HT-29 (cell line): ENCODE results near the gene MYH10. TPM values are rescaled to one million over a fixed set of nuclear protein-coding genes. Genes with fewer than 3 reads are reported as not detected.

Source experiments
- DNase-seq: peaks from one replicate; pipeline ENCODE4 v3.0.0-alpha.2; 2015; ENCODE audit warnings: low spot score
- small RNA-seq: library from RNA; depleted of rRNA; stranded (forward); fragments of <200 nt; gene quantifications from one replicate; pipeline ENCODE3, GENCODE V24; 2014
- total RNA-seq: library from RNA; depleted of rRNA; stranded (reverse); fragments of >200 nt; shearing (Covaris generic); gene quantifications from 2 replicates; pipeline ENCODE4 v1.2.3, GENCODE V29; 2014; rRNA removed

MYH10 gene
- total RNA-seq, 1 experiment from 2014 or later, result 28.6 TPM

DNA sequence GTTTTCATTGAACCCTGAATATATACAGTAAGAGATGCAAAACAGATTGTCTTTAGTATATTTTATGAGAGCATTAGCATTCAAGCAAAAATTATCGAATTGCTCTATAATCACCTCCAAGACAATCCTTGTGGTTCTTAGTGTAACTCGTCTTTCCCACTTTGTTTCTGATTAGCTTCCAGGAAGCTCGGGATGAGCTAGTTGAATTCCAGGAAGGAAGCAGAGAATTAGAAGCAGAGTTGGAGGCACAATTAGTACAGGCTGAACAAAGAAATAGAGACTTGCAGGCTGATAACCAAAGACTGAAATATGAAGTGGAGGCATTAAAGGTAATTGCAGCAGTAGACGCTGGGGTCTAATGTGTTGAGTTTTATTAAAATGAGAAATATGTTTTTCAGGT lies 185.0 kb downstream of the MYH10 start:
- no peak for DNase-seq

DNA sequence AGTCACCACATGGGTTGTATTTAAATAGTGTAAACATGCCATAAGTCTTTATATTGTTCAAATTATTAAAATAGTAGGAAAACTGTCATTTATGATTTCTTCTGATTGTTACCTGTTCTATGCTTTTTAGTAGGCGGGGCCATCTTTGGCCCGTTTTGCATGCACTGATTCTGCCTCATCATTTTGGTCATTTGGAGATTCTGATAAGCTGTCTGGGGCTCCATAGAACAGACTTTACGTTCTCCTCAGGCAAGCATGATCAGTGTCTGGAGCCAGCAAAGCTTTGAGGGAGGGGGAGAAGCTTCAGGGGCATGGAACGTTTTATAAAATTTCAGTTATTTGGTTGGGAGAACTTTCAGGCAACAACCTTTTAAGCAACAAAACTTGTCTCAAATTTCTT lies 186.0 kb downstream of the MYH10 start:
- DNase-seq, result no peak

DNA sequence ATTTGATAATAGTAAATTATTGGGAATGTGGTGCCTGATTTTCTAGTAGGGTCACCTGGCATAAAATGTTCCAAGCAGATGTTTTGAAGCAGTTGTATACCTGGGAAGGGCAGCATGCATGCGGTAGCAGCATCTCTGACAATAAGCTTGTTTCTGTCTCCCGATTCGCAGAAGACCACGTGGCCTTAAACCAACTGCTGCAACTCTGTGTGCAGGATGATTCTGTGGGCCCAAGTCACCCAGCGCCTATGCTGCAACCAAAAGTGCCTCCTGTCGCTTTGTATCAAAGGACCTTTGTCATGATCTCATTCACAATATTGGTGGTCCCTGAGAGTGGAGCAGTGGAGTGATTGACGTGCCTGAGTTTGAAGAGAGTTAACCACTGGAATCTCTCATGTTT lies 186.8 kb downstream of the MYH10 start:
- DNase-seq, result no peak

DNA sequence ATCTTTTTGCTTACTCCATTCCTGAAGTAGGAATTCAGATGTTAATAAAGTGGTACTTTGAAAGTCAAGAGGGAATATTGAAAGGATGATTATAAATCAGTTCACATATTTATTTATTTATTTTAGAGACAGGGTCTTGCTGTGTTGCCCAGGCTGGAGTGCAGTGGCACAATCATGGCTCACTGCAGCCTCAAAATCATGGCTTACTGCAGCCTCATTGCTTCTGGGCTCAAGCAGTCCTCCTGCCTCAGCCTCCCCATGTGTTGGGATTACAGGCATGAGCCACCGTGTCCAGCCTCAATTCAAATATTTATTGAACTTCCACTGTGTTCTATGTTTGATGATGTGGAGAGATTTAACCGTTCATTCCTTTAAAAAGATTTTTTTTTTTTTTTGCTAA lies 188.2 kb downstream of the MYH10 start:
- DNase-seq, result no peak

DNA sequence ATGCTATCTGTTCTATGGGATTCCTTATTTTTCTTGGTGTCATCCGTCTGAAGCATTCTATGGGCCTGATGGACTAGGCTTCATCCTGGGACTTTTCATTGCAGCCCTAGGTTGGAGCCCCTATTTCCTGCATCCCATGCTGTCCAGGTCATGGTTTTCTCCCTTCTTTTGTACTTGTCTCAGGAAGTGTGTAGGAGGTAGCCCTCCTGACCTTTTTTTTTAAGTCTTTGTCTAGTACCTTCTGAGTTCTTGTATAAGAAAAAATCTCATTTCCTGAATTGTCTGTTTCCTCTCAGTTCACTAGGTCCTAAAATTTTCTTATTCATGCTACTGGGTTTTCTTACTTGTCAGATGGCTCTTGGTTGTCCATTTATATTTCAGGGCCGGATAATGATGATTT lies 188.8 kb downstream of the MYH10 start:
- DNase-seq, result no peak

DNA sequence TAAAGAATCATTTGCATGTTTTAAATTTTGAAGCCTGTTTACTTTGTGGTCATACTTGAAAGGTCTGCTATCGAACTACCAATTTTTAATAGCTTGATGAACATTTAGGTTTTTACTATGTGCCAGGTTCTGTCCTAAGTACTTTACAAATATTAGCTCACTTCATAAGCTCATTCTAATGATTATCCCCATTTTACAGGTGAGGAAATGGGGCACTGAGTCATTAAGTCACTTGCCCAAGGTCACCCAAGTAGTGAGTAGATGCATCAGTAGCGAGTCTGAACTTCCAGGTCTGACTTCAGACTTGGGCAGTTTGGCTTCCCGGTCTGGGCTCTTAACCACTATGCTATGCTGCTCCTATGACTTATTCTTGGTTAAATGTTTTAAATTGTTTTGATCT lies 190.8 kb downstream of the MYH10 start:
- DNase-seq, result no peak

DNA sequence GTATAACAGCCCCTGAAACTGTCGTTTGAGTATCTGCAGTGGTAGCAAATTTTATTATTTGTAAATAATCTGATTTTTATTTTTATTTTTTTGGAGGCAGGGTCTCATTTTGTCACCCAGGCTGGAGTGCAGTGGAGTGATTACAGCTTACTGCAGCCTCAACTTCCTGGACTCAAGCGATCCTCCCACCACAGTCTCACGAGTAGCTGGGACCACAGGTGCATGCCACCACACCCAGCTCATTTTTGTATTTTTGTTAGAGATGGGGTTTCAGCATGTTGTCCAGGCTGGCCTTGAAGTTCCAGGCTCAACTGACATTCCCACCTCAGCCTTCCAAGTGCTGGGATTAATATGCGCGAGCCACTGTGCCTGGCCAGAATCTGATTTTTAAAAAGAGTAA lies 192.1 kb downstream of the MYH10 start:
- DNase-seq, result no peak

DNA sequence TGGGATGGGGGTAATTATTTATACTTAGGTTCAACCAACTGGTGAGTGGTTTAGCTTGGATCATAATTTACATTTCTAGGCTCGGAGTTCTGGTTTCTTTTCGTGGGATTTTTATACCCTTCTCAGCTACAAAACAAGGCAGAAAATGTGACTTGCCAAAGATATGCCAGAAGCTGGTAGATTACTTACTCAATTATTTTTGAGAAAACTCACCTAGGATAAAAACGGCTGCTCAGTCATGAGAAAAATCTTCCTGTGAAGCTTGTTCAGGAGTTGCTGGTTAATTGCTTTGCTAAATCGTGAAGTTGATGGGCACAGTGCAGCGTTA lies 193.7 kb downstream of the MYH10 start:
- DNase-seq, result no peak

DNA sequence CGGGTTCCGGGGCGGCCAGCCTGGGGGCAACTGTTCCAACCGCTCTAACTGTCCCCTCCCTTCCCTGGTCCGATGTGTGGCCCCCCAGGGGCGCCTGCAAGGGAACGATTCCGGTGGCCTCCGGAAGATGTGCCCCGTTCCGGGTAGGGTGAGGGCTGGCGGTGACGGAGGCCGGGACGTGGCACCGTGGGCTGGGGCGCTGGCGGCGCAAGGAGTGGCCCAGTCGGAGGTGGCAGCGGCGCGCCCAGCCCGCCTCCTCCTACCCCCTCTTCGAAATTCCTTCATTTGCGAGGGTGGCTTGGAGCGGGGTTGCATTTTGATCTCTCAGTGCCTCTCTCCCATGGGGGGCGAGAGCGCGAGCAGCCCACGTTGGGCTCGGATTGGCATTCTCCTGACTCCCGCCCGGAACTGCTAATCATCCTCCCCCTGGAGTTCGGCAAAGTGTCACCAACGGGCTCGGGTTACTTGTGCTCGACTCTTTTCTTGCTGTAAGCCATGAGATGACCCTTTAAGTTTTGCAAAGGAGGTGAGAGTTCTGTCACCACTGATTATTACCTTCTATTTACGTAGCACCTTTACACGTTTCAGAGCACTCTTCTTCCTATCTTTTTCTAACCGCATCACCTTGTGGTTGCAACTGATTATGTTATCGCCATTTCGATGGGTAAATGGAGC lies 194.2 kb downstream of the MYH10 start:
- DNase-seq, result peak; percentile 54

DNA sequence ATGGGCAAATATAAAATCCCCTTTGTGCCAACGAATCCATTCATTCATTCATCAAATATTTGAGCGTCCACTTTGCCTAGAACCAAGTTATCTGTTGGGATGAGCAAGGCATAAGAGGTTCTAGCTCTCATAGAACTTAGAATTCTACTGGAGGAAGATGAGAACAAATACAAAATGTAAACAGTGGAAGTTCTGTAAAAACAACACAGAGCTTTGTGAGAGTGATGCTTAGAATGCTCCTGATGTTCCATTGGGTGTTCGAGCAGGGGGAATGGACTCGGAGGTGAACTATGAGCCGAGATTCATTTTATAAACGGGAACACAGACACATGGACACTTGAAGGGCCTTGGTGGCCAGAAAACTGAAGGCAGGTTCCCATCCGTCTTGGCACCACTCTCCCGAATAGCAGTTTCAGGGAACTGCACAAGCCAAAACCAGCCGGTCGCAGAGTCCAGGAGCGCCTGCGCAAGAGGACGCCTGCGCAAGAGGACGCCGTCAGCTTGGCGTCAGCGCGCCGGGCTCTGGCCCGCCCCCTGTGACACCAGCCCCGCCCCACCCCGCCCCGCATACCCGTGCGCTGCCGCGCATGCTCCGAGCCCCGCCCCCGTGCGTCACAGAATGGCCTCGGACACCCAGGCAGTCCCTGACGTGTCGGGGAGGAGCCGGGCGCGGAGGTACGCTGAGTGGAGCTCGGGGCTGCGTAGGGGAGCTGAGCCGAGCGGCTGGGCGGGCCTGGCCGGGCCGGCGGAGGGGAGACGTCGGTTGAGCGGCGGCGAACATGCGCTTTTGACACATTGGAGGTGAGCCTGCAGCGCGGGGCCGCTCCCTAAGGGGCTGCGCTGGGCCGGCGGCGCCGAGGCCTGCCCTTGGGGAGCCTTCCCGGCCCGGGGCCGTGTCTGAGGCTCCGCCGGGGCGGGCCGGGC lies 195.0 kb downstream of the MYH10 start, which contains the start of gene NDEL1:
TSS of gene NDEL1 (plus strand) at position 640 of the 924 bp plus-strand sequence. CDS start 8,388 bp downstream, outside the sequence.
- DNase-seq, result peak; percentile 87

DNA sequence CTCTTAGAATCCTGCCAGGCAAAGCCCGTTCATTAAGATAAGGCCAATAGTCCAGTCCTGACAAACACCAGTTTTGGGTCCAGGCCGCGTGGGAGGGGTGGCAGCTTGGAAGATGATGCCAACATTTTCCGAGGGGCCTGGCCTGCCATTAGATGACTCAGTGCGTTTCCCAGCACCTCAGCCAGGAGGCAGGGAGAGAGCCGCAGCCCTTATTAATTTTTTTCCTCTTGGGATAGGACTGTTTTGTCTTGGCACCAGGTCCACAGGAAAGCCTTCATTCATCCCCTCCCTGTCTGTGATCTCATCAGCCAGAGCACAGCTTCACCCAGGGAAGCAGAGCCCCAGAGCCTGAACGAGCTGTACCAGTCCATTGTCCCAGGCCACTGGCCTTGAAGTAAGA lies 199.6 kb downstream of the MYH10 start:
- no peak for DNase-seq

DNA sequence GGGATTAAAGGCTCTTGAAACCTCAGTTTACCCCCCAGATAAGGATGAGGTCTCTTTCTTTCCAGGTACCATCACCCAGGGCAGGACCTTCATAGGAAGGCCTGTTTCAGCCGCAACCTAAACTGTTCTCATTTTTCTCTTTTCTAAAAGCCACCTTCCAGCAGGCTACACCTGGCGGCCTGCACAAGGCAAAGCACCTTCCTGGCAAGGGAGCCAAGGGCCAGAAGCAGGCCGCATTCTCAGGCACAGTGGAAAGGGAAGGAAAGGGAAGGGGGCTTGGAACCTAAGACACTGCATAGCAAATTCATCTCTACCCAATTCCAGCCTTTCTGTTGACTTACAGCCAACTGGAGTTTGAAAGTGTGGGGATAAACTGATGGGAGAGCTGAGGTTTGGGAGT lies 203.7 kb downstream of the MYH10 start:
- no peak for DNase-seq

DNA sequence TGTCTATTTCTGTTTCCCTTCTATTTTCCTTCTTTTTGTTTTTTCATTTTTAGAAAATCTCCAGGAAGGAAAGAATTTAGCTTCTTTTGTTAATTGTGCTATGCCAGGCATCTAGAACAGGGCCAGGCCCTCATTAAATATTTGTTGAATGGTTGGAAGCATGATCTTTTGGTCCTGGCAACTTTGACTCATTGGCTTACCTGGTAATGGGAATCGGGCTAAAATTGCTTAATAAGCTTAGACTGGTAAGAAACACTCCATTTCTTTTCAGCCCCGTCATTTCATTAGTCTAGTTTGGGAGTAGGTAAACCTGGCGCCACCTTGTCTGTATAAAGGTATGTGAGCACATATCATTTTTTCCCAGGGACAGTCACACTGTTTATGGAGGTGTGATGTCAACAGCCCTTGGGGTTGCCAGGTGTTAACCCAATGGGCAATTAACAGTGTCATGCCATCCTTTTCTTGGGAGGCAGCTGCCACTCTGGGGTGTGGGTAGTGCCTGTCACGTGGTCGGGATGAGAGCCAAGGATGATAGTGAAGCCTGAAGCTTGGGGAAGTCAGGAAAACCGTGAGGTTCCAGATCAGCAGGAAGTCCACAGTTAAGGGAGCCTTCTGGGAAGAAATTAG lies 204.3 kb downstream of the MYH10 start:
- no peak for DNase-seq

Small RNAs within 50 kb of the gene (small RNA-seq; reads per million reads assigned to genes)
- not detected for gene RNU7-43P

Other genes starting within 250 kb of the MYH10 start
- gene RPL26, start 247.5 kb downstream of the MYH10 start, total RNA-seq, result 1,242 and 1,305 TPM in 2 replicates
- gene RNF222, start 232.9 kb downstream of the MYH10 start, total RNA-seq, result not detected in 2 replicates
- gene NDEL1, start 194.8 kb downstream of the MYH10 start, total RNA-seq, result 20.1 and 24.6 TPM in 2 replicates
- gene CCDC42, start 114.1 kb upstream of the MYH10 start, total RNA-seq, result not detected in 2 replicates
- gene SPDYE4, start 127.8 kb upstream of the MYH10 start, total RNA-seq, result not detected in 2 replicates
- gene MFSD6L, start 168.6 kb upstream of the MYH10 start, total RNA-seq, result not detected in 2 replicates
- gene PIK3R6, start 236.9 kb upstream of the MYH10 start, total RNA-seq, result not detected in 2 replicates